NT2/D1 (cell line): Measurements from ENCODE around the gene NUDC.

Experiments used
- SUZ12 ChIP-seq: IDR thresholded peaks from 2 replicates; pipeline ENCODE4 v1.6.1; 2011; ENCODE audit not compliant: insufficient read length, insufficient read depth; ENCODE audit errors: extremely low read depth
- YY1 ChIP-seq: IDR thresholded peaks from 2 replicates; pipeline ENCODE4 v1.6.1; 2011; ENCODE audit not compliant: insufficient read length, insufficient read depth
- ZNF274 ChIP-seq: IDR thresholded peaks from 2 replicates; pipeline ENCODE4 v1.6.1; 2011; ENCODE audit warnings: mild to moderate bottlenecking, low read depth, low read length

GRCh38 chr1:26909951-26910342, 11.6 kb upstream of the NUDC start:
- TF ChIP-seq SUZ12: no peak
- no peak for TF ChIP-seq YY1
- TF ChIP-seq ZNF274: no peak
